HG02642 (cell line): ENCODE data around the gene LGALS3BP.

ENCODE experiments used
- ATAC-seq: cut with Tn5 transposase; IDR thresholded peaks from one replicate; pipeline ENCODE4 v1.9.1; 2021; ENCODE audit warnings: mild to moderate bottlenecking; ENCODE audit not compliant: unreplicated experiment, poor library complexity

The LGALS3BP gene

DNA sequence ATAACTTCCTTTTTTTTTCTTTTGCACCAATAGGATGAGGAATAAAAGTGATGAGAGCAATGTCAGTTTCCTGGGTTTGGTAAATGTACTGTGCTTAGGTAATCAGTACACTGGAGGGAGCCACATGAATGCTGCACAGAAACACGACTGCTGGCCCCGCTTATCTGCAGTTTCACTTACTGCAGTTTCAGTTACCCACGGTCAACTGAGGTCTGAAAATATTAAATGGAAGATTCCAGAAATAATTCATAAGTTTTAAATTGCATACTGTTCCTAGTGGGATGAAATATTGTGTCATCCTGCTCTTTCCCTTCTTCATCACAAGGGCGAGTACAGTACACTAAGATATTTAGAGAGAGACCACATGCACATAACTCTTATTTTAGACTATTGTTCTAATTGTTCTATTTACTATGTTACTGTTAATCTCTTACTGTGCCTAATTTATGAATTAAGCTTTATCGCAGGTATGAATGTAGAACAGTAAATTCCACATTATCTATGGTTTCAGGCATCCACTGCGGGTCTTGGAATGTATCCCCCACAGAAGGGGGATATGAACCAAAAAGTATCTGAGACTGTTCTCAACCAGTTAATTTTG, 6.4 kb upstream of the LGALS3BP start:
- no peak for ATAC-seq

DNA sequence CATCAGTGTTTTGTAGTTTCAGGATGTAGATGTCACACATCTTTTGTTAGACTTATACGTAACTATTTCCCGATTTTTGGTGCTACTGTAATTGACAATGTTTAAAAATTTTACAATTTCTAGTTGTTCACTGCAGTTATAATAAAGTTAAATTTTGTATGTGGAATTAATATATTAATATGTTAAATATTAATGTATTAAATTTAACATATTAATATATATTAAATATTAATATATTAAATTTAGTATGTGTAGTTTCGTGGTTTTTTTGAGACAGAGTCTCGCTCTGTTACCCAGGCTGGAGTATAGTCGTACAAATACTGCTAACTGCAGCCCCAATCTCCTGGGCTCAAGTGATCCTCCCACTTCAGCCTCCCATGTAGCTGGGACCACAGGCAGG, 5.7 kb upstream of the LGALS3BP start:
- ATAC-seq = no peak

DNA sequence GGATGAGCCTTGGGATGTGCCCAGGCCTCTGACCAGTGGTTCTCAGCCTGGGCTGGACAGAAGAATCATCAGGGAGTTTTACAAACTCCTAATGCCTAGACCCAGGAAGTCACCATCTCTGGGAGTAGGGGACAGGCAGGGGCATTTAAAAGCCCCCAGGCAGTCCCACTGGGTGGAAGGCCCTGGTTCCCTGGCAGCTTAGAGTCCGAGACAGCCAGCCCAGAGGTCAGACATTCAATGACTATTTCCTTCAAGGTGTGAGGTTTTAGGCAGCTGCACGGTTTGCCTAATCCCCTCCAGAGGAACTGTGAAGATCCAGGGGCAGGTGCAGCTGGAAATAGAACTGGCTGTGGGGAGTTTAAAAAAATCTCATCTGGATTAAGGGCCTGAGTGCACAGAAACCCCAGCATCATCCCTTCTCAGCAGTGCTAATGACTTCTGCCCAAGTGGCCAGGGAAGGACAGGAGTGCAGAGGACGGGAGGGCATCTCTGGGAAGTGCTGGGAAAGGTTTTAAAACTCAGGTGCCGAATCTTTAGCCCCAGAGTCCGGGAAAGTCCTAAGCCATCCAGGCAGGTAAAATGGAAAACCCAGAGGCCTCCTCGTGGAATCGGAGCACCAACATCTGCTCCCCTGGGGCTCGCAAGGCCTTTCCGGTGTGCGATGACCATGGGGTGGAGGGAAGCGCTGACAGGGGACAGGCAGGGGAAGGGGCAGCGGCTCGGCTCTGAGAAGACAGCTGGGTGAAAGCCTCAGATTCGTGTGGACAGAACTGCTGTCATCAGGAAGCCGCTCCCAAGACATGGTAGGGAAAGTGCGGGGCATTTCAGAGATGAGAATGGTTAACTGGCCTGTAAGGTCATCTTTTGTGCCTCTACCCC, 1.5 kb upstream of the LGALS3BP start:
- no peak for ATAC-seq

DNA sequence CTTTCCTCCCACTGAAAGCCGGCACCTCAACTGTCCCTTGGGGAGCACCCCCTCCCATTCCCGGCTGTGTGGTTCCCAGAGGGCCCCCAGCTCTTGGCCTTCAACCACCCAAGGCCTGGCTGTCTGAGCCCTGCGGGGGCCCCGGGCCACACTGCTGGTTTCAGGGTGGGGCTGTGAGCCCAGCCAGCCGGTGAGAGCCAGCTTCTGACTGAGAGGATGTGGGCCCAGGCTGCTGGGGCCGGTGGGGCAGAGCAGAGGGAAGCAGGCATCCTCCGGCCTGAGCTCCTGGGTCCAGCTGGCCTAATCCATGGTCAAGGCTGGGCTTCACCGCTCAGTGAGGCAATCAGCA, 875 bp upstream of the LGALS3BP start:
- no peak for ATAC-seq

DNA sequence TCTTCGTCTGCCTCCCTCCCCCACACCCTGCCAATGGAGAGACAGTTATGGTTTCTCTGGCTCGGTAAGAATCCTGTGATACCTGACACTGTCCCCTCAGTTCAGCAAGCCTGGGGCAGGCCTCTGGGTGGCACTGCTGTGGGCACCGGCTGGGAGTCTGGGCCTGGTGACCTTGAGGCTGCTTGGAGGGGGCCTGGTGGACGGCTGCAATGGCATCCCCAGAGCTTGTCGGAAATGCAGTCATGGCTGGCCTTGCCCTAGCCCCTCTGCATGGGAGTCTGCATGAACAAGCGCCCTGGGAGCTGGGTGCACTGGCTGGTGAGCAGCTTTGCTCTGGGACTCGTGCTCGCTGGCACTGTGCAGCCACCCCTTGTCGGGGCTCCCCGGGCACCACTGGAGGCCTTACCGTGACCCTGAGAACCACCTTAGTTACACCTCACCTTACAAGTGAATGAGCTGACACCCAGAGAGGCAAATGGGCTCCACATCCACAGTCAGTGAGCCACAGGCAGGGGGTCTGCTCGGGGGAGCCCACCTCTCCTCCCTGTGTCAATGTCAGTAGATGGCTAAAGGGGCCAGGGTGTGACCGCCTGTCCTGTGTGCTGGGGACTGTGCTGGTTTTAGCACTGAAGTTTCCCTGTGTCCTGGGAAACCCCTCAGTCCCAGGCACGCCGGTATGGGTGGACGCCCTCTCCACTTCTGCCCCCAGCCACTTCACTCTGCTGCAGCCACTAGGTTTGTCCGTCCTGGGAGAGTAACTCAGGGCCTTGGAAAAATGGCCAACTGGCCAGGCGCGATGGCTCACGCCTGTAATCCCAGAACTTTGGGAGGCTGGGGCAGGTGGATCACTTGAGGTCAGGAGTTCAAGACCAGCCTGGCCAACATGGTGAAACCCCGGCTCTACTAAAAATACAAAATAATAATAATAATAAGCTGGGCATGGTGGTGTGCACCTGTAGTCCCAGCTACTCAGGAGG, 1.4 kb downstream of the LGALS3BP start:
- no peak for ATAC-seq

DNA sequence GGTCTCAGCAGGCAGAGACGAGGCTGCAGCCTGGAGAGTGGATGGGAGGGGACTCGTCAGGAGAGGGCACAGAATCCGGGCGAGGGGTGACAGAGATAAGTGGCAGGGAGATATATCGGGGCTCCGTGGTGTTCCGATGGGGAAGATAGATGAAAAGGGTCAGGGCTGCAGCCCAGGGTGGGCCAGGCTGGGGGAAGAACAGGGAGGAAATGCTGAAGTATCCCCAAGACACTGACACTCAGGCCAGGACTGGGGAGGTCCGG, 2.1 kb downstream of the LGALS3BP start:
- ATAC-seq = no peak

DNA sequence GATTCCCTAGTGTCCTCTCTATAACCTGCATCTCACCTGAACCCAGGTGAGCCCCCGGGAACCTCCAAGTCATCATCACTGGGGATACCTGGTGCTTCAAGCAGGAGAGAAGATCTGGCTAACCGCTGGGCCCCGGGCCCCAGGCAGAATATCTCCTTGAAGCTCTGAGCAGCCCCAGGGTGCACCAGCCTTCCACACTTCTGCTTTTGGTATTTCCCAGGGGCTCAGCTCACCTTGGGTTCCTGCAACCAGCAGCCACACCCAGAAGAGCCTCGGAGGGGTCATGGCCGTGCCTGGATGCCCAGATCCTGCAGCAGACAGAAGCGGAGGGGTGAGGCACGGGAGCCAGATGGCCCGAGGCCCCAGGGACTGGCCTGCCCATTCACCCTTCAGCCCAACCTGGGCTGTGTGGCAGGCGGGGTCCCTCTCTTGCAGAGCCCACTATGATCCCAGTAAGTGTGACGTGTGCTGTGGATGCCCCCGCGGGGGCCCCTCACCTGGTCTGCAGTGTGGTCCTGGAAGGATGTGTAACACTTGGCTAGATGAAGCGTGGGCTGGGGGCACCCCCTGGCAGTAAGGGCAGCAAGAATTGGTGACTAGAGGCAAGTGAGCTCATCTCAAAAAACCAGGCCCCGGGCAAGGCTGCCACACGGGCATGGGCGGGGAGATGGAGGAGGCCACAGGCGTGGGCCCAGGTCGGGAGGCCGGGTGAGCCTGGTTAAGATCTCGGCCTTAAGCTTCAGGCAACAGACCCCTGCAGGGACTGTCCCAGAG, 2.6 kb downstream of the LGALS3BP start:
- no peak for ATAC-seq

DNA sequence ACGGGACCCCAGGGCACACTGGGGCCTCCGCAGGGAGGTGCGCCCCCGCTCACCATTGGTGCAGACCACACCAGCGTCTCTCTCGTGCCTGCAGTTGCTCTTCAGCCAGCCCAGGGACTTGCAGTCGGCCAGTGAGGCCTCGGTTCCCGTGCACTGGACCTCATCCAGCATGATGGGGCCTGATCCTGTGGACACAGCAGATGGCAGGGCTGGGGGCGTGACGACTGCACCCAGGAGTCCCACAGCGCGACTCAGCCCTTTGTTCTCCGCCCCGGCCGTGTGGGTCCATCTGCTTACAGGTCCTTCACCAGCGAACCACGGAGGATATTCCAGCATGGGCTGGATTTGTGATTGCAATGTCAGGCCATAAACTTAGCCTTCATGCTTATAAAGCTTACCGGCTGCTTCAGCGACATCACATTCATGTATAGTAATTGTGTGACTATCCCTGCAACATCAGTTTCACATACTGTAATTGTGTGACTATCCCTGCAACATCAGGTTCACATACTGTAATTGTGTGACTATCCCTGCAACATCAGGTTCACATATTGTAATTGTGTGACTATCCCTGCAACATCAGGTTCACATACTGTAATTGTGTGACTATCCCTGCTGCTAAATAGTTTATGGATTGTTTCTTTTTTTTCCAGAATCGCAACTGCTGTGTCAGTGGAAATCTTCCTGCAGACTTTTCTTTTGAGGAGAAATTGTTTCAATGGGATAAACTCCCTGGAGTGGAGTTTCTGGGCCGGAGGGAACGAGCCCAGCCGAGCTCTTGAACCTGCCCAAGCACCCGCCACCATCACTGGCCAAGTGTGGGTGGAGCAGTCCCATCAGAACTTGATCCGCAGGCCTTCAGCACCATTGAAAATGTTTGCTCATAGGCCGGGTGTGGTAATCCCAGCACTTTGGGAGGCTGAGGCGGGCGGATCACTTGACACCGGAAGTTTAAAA, 4.8 kb downstream of the LGALS3BP start:
- ATAC-seq = no peak

DNA sequence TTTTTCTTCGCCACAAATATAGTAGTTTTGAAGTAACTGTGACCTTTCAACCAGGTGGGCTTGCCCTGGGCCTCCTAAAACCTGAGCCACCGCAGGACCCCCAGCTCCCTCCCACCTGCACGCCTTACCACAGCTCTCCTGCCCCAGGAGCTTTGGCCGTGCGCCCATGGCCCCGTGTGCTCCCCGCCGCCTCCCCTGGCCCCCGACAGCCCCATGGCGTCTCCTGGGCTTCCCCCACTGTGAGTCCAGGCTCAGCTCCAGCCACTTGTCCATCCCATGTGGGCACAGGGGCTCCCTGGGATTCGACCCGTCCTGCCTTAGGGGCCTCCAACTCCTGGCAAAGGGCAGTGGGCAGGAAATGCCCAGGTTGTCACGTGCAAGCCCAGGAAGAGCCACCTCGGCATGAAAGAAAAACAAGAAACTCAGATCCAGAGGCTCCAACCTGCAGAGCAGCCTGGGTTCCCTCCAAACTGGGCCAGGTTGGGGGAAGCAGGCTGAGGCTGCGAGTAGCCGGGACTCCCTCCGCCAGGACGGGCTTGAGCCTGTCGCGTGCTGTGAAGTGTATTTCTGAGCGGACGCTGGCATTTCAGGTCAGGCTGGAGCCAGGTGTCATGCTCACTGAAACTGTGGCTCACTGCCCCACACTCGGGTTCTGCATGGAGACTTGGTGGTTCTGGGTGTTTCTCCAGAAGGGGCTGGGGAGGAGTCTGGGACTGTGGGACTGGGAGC, 5.8 kb downstream of the LGALS3BP start:
- ATAC-seq = no peak

DNA sequence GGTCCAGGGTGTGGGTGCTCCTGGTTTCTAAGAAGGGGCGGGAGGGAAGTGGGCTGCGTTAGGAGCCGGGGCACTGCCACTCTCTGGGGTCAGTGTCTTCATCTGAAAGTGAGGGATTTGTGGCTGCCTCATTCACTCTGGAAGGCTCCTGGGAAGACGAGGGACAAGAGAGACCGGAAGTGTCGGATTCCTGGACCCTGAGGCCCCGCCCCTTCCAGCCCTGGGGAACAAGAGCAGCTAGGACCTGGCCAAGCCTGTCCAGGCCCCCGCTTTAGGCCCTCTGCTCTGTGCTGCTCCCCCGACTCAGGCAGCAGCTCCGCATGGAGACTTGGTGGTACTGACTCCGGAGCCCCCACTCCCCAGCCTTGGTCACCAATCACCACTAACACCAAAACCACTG, 6.5 kb downstream of the LGALS3BP start:
- no peak for ATAC-seq

DNA sequence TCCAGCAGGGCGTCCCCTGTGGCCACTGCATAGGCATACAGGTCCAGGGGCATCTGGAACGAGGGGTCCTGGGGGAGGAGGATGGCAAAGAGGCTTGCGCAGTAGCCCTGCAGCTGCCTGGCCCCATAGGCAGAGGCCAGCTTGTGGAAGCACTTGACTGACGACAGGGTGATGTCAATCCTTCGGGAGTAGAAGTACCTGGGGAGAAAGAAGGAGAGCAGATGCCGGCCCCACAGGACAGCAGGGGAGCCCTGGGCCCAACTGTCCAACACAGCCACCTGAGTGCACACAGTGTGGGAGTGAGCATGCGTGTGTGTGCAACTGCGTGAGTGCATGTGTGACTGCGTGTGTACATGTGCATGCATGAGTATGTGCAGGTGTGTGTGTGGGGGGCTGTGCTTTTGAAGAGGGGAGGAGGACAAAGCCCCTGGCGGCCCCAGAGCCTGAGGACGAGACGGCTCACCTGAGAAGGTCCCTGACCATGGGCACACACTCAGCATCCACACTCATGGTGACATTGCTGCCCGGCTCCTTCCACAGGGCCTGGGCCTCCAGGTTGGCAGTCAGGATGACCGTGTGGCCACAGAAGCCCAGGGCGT, 7.1 kb downstream of the LGALS3BP start:
- no peak for ATAC-seq

DNA sequence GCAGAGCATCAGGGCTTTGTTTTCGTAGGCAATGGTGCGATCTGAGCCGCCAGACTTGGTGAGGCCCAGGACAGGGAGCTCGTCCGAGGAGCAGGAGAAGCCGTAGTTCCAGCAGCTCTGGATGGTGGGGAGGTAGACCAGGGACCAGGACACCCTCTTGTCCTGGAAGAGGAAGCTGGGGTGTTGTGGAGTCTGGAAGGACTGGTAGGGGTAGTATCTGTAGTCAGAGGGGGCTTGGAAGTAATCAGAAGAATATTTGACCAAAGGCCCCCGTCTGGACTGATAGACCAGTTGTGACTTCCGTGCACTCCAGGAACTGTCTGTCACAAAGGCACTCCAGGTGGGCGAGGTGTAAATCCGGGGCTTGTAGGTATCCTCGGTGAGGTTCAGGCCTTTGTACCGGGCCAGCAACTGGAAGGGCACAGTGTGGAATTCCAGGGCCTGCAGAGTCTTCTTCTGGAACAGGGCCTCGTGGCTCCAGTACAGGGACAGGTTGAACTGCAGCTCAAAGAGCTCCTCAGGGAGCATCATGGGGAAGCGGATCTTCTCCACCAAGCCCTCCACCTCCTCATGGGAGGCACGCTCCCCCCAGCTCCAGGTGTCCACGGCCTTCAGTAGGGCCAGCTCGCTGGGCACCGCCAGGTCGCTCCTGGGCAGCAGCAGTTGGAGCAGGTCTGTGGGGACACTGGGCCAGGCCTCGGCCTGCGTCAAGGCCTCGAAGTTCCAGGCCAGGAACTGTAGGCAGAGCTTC, 7.8 kb downstream of the LGALS3BP start:
- no peak for ATAC-seq

DNA sequence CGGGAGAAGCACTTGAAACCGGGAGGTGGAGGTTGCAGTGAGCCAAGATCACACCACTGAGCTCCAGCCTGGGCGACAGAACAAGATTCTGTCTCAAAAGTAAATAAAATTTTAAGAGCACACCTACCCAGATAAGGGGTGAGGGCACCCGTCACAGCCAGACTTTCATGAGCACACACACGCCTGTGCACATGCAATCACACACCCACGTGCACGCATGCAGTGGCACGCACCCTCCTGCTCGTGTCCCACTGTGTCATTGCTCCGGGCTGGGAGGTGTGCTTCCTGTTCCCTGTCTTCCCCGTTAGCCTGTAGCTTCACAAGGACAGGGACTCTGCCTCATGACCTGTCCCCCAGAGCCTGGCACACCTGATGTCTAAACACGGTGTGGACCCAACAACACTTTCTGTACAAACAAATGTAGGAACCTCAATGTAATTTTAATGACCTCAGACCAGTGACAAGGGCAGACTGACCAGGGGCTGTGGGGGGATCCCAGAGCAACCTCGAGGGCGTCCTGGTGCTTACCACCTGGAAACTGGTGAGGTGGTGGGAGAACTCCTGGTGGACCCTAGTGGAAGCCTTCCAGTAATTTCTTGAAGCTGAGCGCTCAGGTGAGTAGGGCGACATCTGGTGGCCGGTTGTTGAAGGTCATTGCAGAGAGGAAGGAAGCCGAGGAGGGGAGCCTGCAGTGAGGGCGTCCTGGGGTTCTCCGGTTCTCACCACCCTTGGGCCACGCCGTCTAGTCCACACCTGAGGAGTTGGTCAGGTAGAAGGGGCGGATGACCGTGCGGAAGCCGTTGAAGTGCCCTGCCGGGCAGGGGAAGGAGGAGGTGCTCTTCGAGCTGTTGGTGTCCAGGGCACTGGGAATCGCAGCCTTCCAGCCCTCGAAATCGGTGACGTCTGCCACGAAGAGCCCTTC, 8.6 kb downstream of the LGALS3BP start:
- ATAC-seq = no peak

DNA sequence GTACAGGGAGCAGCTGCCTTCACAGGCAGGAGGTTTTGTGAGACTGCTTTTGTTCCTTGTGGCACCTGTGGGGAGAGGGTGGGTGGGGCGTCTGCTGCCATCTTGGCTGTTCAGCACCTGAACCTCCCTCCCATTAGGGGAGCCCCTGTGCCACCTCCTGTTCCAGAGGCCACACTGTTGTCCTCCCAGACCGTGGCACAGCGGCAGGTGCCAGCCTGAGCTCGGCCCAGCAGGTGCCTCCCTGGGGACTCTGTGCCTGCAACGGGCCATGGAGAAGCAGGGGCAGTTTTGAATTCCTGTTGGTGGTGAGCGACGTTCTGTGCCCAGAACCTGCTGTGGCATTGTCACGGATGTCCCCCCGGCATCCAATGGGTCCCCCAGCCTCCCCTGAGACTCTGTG, 9.9 kb downstream of the LGALS3BP start:
- ATAC-seq = no peak

DNA sequence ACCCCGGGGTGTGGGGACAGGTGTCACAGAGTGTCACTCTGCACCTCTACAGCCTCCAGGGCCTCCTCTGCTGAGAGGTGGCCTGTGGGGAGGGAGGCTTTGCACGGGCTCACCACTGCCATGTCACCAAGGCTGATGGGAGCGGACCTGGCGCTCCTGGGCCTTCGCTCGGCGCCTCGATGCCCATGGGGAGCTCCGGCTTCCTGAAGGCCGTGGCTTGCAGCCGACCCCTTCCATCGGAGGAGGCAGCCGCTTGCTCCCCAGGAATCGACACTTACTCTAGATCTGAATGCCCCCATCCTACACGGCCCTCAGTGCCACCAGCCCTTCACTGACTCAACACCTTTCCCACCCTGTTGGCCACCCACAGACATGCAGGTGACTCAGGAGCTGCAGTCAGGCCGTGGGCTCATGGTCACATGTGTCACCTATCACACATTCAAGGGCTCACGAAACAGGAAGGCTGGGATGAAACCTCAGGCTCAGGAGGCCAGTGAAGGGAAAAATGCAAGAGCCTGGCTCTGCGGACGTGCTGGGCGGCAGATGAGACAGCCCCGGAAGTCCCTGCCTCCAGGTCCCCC, 11.9 kb downstream of the LGALS3BP start:
- no peak for ATAC-seq

DNA sequence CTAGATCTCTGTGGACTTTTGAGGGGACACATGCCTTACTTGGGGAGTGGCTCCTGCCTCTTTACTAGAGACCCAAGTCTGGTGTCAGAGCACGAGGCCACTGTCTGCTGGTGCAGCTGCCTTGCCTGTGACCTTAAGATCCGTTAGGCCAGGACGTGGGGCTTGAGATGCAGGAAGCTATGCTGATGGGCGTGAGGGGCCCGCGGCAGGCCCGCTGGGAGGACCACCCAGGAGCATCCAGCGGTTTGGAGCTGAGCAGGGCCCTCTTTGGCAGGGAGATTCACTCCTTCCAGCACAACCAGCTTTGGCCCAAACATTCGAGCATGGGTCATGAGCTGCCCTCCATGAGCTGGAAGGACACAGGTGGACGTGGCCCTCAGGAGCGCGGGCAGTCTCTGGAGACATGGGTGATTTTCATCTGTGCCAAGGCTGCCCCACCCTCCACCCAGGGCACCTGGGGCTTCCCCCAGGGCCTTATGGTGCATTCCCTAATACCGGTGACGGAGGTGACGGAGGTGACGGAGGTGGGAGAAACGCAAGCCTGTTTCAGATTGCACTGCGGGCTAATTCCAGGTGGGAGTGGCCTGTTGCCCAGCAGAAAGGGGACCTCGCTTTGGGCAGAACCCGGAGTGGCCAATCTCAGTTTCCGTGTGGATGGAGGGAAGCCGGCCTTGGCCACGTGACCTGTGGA, 12.7 kb downstream of the LGALS3BP start:
- ATAC-seq = no peak
